A549 (cell line): ENCODE measurements around the gene OR1A2. TPM values are rescaled to one million over a fixed set of nuclear protein-coding genes. Genes with fewer than 3 reads are reported as not detected.
"Not testable (repeated sequence)": the region's sequence is repeated elsewhere in the genome, so short reads cannot be mapped to it uniquely, and the experiment has no call there.

ENCODE experiments used
- ATAC-seq, 2 experiments: fragments of 200-7000 bp in 1 of 2; fragments of >200 bp in 1 of 2; cut with Nextera tagmentation in 1 of 2; cut with Tn5 transposase in 1 of 2; 3 replicates each; pipeline versions ENCODE4 v1.8.0 to v1.9.1; 2018 to 2020; ENCODE audit warnings: mild to moderate bottlenecking in 1 of 2, moderate library complexity in 1 of 2
- CTCF ChIA-PET: fragments of 300-600 bp; sonication (Branson Sonifier 250); formaldehyde crosslinking; extraction: SDS; loops from one replicate; lab custom pipeline; 2021; ENCODE audit warnings: antibody characterized with exemption, inconsistent platforms; lab: Yijun Ruan, JAX
- POLR2A ChIA-PET: fragments of 350-600 bp; formaldehyde crosslinking; extraction: SDS; loops from one replicate; lab custom pipeline; 2021; ENCODE audit warnings: antibody characterized with exemption, inconsistent platforms; lab: Yijun Ruan, JAX
- DNase-seq, 2 experiments: peaks; one replicate each; pipeline versions ENCODE4 v3.0.0 to v3.0.0-alpha.2; 2011 to 2016; ENCODE audit warnings: low read depth in 1 of 2, low spot score in 1 of 2
- FAIRE-seq: peaks from 2 replicates; lab custom pipeline; 2011; peaks lifted over from hg19 to GRCh38; lab: Jason Lieb, UNC
- H3K27ac ChIP-seq, 2 experiments: fragments of >200 bp; sonication (Bioruptor Twin); formaldehyde crosslinking; 3 replicates each; pipeline ENCODE4 v1.5.1; 2016 to 2017
- H3K4me1 ChIP-seq: fragments of >200 bp; sonication (Bioruptor Twin); formaldehyde crosslinking; 3 replicates; pipeline ENCODE4 v1.6.1; 2016
- H3K4me2 ChIP-seq: fragments of >200 bp; sonication (Bioruptor Twin); formaldehyde crosslinking; 3 replicates; pipeline ENCODE4 v1.6.1; 2016
- H3K4me3 ChIP-seq: fragments of >200 bp; sonication (Bioruptor Twin); formaldehyde crosslinking; 3 replicates; pipeline ENCODE4 v1.5.1; 2016
- H3K9me3 ChIP-seq: fragments of >200 bp; sonication (Bioruptor Twin); formaldehyde crosslinking; 3 replicates; pipeline ENCODE4 v1.6.1; 2016
- whole genome bisulfite sequencing: methylation state at CpG from one replicate; pipeline ENCODE4 v1.1.6; 2017; ENCODE audit errors: missing lambda C conversion rate; 5-methylcytosine and 5-hydroxymethylcytosine counted together
- polyA plus RNA-seq, 4 experiments: library from polyadenylated mRNA; depleted of rRNA in 3 of 4; stranded (reverse); fragments of >200 nt; fragmentation: RNase III in 1 of 4; extraction: RNeasy Plus Mini Kit Qiagen cat#74134 plus additional on column Dnase treatment in 1 of 4; gene quantifications; 2 replicates in 3 of 4; 3 replicates in 1 of 4; pipeline ENCODE4 v1.2.3, GENCODE V29; 2011 to 2017

The OR1A2 gene
- polyA plus RNA-seq, 2 of the 4 experiments (the other 2 are of a cell fraction), result not detected

- FAIRE-seq, CTCF ChIA-PET, H3K4me2 ChIP-seq, H3K4me1 ChIP-seq, H3K9me3 ChIP-seq, ATAC-seq, H3K4me3 ChIP-seq, POLR2A ChIA-PET, DNase-seq, H3K27ac ChIP-seq: not testable (repeated sequence)
- WGBS, result no CpG with 5 or more reads among the region's 1 CpG
These were observed 43.7 kb downstream of the OR1A2 start for GRCh38 chr17:3241044-3241443.

GRCh38 chr17:3244841-3245240 lies 47.5 kb downstream of the OR1A2 start:
- DNase-seq, H3K4me2 ChIP-seq, CTCF ChIA-PET, H3K4me3 ChIP-seq, H3K4me1 ChIP-seq, H3K9me3 ChIP-seq, ATAC-seq, POLR2A ChIA-PET, H3K27ac ChIP-seq: not testable (repeated sequence)
- WGBS, result 3% methylated on average over 1 of the region's 1 CpG
- peak; percentile 13 for FAIRE-seq

Other genes starting within 250 kb of the OR1A2 start
- not detected in 2 replicates for gene OR1D5, start 133.9 kb upstream of the OR1A2 start, polyA plus RNA-seq (2011; rRNA removed)
- gene OR1D5, start 133.9 kb upstream of the OR1A2 start, polyA plus RNA-seq (2017; fragmentation: RNase III; extraction: RNeasy Plus Mini Kit Qiagen cat#74134 plus additional on column Dnase treatment), result not detected in 3 replicates
- gene OR1D2, start 93.1 kb upstream of the OR1A2 start, polyA plus RNA-seq (2011; rRNA removed), result not detected in 2 replicates
- not detected in 3 replicates for gene OR1D2, start 93.1 kb upstream of the OR1A2 start, polyA plus RNA-seq (2017; fragmentation: RNase III; extraction: RNeasy Plus Mini Kit Qiagen cat#74134 plus additional on column Dnase treatment)
- gene OR1G1, start 70.0 kb upstream of the OR1A2 start, polyA plus RNA-seq (2011; rRNA removed), result not detected in 2 replicates
- not detected in 3 replicates for gene OR1G1, start 70.0 kb upstream of the OR1A2 start, polyA plus RNA-seq (2017; fragmentation: RNase III; extraction: RNeasy Plus Mini Kit Qiagen cat#74134 plus additional on column Dnase treatment)
- not detected in 2 replicates for gene OR1A1, start 10.1 kb downstream of the OR1A2 start, polyA plus RNA-seq (2011; rRNA removed)
- gene OR1A1, start 10.1 kb downstream of the OR1A2 start, polyA plus RNA-seq (2017; fragmentation: RNase III; extraction: RNeasy Plus Mini Kit Qiagen cat#74134 plus additional on column Dnase treatment), result not detected in 3 replicates
- not detected in 2 replicates for gene OR3A1, start 100.8 kb downstream of the OR1A2 start, polyA plus RNA-seq (2011; rRNA removed)
- not detected in 3 replicates for gene OR3A1, start 100.8 kb downstream of the OR1A2 start, polyA plus RNA-seq (2017; fragmentation: RNase III; extraction: RNeasy Plus Mini Kit Qiagen cat#74134 plus additional on column Dnase treatment)
- not detected in 2 replicates for gene OR3A2, start 188.8 kb downstream of the OR1A2 start, polyA plus RNA-seq (2011; rRNA removed)
- not detected in 3 replicates for gene OR3A2, start 188.8 kb downstream of the OR1A2 start, polyA plus RNA-seq (2017; fragmentation: RNase III; extraction: RNeasy Plus Mini Kit Qiagen cat#74134 plus additional on column Dnase treatment)
- gene OR1E1, start 200.9 kb downstream of the OR1A2 start, polyA plus RNA-seq (2011; rRNA removed), result not detected in 2 replicates
- not detected in 3 replicates for gene OR1E1, start 200.9 kb downstream of the OR1A2 start, polyA plus RNA-seq (2017; fragmentation: RNase III; extraction: RNeasy Plus Mini Kit Qiagen cat#74134 plus additional on column Dnase treatment)
- gene OR3A3, start 213.9 kb downstream of the OR1A2 start, polyA plus RNA-seq (2011; rRNA removed), result not detected in 2 replicates
- gene OR3A3, start 213.9 kb downstream of the OR1A2 start, polyA plus RNA-seq (2017; fragmentation: RNase III; extraction: RNeasy Plus Mini Kit Qiagen cat#74134 plus additional on column Dnase treatment), result not detected in 3 replicates
- gene OR1E2, start 236.3 kb downstream of the OR1A2 start, polyA plus RNA-seq (2011; rRNA removed), result not detected in 2 replicates
- gene OR1E2, start 236.3 kb downstream of the OR1A2 start, polyA plus RNA-seq (2017; fragmentation: RNase III; extraction: RNeasy Plus Mini Kit Qiagen cat#74134 plus additional on column Dnase treatment), result not detected in 3 replicates